Lower lobe of right lung (tissue), 2 donors: ENCODE measurements around the gene DSG2. TPM values are rescaled to one million over a fixed set of nuclear protein-coding genes. Genes with fewer than 3 reads are reported as not detected.

Experiments
- ATAC-seq, 2 donors: fragments of 200-7000 bp; cut with Tn5 transposase; one replicate each; pipeline ENCODE4 v1.9.1; 2020 to 2022; ENCODE audit warnings: mild to moderate bottlenecking in 2 of 2, moderate library complexity in 2 of 2
- DNase-seq: peaks from one replicate; pipeline ENCODE4 v3.0.0-alpha.2; 2020
- H3K27ac ChIP-seq: fragments of 200-600 bp; one replicate; pipeline ENCODE4 v1.8.0; 2022
- H3K27me3 ChIP-seq: fragments of 200-600 bp; one replicate; pipeline ENCODE4 v1.8.0; 2022; ENCODE audit warnings: low read depth
- H3K36me3 ChIP-seq: fragments of 200-600 bp; one replicate; pipeline ENCODE4 v1.8.0; 2022; ENCODE audit warnings: mild to moderate bottlenecking
- H3K4me1 ChIP-seq: fragments of 200-600 bp; one replicate; pipeline ENCODE4 v1.8.0; 2022
- H3K4me3 ChIP-seq: fragments of 200-600 bp; one replicate; pipeline ENCODE4 v1.8.0; 2022; ENCODE audit warnings: mild to moderate bottlenecking
- H3K9me3 ChIP-seq: fragments of 200-600 bp; one replicate; pipeline ENCODE4 v1.8.0; 2022
- intact Hi-C: fragments of 100-400 bp; cut with DNase I; formaldehyde crosslinking; loops from one replicate; pipeline ENCODE4 v1.11.0; 2022
- total RNA-seq: library from RNA; stranded (reverse); fragmentation: NEBNext Ultra II Directional; extraction: Animal tissue kit (Norgen Biotek cat#: 25700); gene quantifications from one replicate; pipeline ENCODE4 v1.2.1, GENCODE V29; 2021
- TF ChIP-seq, protein P1 (sequence below): fragments of 200-600 bp; IDR thresholded peaks from one replicate; pipeline ENCODE4 v1.8.0; 2022; ENCODE audit warnings: antibody characterized with exemption, mild to moderate bottlenecking
- donor health status: DM: no; HTN: yes; CAD: no; lungs with severe emphysema.

DSG2 gene
- total RNA-seq, 1 donor from 2014 or later = 27.6 TPM

DNA sequence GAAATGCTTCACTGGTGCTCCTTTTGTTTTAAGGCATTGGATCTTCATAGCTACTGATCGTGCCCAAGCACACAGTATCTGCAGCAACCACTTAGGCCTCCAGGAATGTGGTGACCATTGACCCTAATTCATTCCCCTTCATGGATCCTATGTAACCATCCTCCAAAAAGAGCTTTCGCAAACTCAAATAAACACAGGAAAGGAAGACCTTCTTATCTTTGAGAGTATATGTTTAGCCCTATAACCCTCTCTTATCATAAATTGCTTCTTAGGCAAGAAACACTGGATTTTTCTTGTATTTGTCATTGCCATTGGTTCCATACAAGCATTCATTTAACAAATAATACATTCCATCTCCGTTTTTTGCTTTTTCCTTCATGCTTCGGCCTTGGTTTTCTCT lies 89.6 kb downstream of the DSG2 start:
- Histone ChIP-seq H3K27ac (no peak overlapping the region), H3K36me3 (no peaks in the 10 kb centered on the region), H3K27me3 (no peaks in the 10 kb centered on the region), H3K4me3 (no peak overlapping the region), H3K4me1 (no peaks in the 10 kb centered on the region), H3K9me3 (no peaks in the 10 kb centered on the region)
- ATAC-seq (no peak), DNase-seq (no peak)
- intact Hi-C loops = no loop called here
- TF ChIP-seq, protein P1, sequence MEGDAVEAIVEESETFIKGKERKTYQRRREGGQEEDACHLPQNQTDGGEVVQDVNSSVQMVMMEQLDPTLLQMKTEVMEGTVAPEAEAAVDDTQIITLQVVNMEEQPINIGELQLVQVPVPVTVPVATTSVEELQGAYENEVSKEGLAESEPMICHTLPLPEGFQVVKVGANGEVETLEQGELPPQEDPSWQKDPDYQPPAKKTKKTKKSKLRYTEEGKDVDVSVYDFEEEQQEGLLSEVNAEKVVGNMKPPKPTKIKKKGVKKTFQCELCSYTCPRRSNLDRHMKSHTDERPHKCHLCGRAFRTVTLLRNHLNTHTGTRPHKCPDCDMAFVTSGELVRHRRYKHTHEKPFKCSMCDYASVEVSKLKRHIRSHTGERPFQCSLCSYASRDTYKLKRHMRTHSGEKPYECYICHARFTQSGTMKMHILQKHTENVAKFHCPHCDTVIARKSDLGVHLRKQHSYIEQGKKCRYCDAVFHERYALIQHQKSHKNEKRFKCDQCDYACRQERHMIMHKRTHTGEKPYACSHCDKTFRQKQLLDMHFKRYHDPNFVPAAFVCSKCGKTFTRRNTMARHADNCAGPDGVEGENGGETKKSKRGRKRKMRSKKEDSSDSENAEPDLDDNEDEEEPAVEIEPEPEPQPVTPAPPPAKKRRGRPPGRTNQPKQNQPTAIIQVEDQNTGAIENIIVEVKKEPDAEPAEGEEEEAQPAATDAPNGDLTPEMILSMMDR = no peak

DNA sequence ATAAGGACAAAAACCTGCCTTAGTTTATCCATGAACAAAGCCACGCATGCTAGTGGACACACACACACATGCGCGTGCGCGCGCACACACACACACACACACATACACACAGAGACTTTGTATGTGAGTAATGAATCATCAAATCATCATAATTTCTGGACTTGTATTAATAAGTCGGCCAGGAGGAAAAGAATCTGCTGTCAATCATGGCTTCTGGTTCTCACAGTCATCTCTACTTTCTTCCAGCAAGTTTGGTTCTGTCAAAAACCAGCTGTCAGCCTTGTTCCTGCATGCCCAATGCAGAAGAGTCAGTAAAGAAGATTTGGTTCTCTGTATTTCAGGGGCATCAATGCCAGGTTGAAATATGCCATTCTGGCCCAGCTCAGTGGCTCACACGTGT lies 92.6 kb downstream of the DSG2 start:
- no peaks in the 10 kb centered on the region for H3K36me3 ChIP-seq
- H3K9me3 ChIP-seq = no peaks in the 10 kb centered on the region
- TF ChIP-seq, protein P1 = no peak
- H3K4me3 ChIP-seq = no peak overlapping the region
- DNase-seq (no peak), ATAC-seq (no peak)
- intact Hi-C loops = no loop called here
- H3K27me3 ChIP-seq = no peaks in the 10 kb centered on the region
- no peak overlapping the region for H3K27ac ChIP-seq
- no peaks in the 10 kb centered on the region for H3K4me1 ChIP-seq

DNA sequence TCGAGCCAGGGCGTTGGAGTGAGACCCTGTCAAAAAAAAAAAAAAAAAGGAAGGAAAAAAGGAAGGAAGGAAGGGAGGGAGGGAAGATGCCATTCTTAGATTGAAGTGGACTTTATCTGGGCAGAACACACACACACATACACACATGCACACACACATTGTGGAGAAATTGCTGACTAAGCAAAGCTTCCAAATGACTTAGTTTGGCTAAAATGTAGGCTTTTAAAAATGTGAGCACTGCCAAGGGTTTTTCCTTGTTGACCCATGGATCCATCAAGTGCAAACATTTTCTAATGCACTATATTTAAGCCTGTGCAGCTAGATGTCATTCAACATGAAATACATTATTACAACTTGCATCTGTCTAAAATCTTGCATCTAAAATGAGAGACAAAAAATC lies 93.1 kb downstream of the DSG2 start:
- H3K27ac ChIP-seq = no peak overlapping the region
- no peaks in the 10 kb centered on the region for H3K4me1 ChIP-seq
- DNase-seq (no peak), ATAC-seq (no peak)
- no peaks in the 10 kb centered on the region for H3K9me3 ChIP-seq
- no peak overlapping the region for H3K4me3 ChIP-seq
- H3K27me3 ChIP-seq = no peaks in the 10 kb centered on the region
- TF ChIP-seq, protein P1 = no peak
- H3K36me3 ChIP-seq = no peaks in the 10 kb centered on the region
- intact Hi-C loops = no loop called here

DNA sequence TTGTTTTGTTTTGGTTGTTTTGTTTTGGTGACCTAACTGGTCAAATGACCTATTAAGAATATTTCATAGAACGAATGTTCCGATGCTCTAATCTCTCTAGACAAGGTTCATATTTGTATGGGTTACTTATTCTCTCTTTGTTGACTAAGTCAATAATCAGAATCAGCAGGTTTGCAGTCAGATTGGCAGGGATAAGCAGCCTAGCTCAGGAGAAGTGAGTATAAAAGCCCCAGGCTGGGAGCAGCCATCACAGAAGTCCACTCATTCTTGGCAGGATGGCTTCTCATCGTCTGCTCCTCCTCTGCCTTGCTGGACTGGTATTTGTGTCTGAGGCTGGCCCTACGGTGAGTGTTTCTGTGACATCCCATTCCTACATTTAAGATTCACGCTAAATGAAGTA lies 93.7 kb downstream of the DSG2 start, which contains the start of gene TTR:
TTR (plus strand) TSS at position 250 of the 400 bp plus-strand sequence; CDS start at position 276, 26 bp downstream.
- TF ChIP-seq, protein P1 = no peak
- DNase-seq = no peak
- intact Hi-C loops = no loop called here
- H3K27ac ChIP-seq = no peak within 1 kb of the TSS
- no peaks in the 10 kb centered on the region for H3K9me3 ChIP-seq
- no peaks in the 10 kb centered on the region for H3K27me3 ChIP-seq
- no peak within 1 kb of the TSS for H3K4me3 ChIP-seq
- no peak for ATAC-seq
- H3K36me3 ChIP-seq = no peaks in the 10 kb centered on the region
- no peaks in the 10 kb centered on the region for H3K4me1 ChIP-seq

DNA sequence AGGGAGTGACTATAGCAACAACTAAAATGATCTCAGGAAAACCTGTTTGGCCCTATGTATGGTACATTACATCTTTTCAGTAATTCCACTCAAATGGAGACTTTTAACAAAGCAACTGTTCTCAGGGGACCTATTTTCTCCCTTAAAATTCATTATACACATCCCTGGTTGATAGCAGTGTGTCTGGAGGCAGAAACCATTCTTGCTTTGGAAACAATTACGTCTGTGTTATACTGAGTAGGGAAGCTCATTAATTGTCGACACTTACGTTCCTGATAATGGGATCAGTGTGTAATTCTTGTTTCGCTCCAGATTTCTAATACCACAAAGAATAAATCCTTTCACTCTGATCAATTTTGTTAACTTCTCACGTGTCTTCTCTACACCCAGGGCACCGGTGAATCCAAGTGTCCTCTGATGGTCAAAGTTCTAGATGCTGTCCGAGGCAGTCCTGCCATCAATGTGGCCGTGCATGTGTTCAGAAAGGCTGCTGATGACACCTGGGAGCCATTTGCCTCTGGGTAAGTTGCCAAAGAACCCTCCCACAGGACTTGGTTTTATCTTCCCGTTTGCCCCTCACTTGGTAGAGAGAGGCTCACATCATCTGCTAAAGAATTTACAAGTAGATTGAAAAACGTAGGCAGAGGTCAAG lies 94.7 kb downstream of the DSG2 start:
- ATAC-seq (no peak), DNase-seq (no peak)
- Histone ChIP-seq H3K4me1 (no peaks in the 10 kb centered on the region), H3K9me3 (no peaks in the 10 kb centered on the region), H3K27me3 (no peaks in the 10 kb centered on the region), H3K36me3 (no peaks in the 10 kb centered on the region), H3K4me3 (no peak overlapping the region), H3K27ac (no peak overlapping the region)
- TF ChIP-seq, protein P1 = no peak
- intact Hi-C loops = no loop called here
